GM18498 (cell line): Measurements from ENCODE around the gene TRIM69.
"Not testable (repeated sequence)": the region's sequence is repeated elsewhere in the genome, so short reads cannot be mapped to it uniquely, and the experiment has no call there.

Experiments used
- ATAC-seq: cut with Tn5 transposase; IDR thresholded peaks from one replicate; pipeline ENCODE4 v1.9.1; 2021; ENCODE audit warnings: mild to moderate bottlenecking, moderate library complexity; ENCODE audit not compliant: unreplicated experiment

The TRIM69 gene

DNA sequence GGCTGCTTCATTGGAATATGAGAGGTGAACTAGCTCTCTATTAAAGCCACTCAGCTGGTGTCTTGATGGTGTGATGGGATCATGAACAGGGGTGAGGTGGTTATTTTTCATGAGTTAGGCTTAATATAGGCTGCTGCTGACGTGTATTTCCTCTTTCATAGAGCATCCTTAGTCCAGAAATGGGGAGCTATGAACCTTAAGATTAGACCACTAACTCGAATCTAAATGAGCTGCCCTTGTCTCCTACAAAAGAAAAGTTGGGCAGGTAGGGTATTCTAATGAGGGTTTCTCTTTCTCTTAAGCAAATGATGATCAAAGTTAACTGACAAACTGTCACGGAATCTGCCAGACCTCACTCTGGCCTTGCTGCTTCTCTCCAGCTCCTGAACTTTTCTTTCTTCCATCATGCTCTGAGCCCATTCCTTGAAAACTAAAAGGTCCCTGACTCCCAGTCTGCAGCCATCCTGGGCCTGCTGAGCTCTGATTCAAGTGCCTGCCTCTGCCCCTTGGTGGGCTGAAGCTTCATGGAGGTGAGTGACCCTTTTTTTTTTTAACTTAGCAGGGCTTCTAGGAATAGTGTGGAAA lies at the start of gene TRIM69:
TRIM69 (plus strand) TSS at position 348 of the 585 bp plus-strand sequence; CDS start at position 525, 177 bp downstream.
- peak; percentile 41 for ATAC-seq

DNA sequence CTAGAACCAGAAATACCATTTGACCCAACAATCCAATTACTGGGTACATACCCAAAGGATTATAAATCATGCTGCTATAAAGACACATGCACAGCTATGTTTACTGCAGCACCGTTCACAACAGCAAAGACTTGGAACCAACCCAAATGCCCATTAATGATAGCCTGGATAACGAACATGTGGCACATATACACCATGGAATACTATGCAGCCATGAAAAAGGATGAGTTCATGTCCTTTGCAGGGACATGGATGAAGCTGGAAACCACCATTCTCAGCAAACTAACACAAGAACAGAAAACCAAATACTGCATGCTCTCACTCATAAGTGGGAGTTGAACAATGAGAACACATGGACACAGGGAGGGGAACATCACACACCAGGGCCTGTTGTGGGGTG lies 47.0 kb upstream of the TRIM69 start:
- not testable (repeated sequence) for ATAC-seq

DNA sequence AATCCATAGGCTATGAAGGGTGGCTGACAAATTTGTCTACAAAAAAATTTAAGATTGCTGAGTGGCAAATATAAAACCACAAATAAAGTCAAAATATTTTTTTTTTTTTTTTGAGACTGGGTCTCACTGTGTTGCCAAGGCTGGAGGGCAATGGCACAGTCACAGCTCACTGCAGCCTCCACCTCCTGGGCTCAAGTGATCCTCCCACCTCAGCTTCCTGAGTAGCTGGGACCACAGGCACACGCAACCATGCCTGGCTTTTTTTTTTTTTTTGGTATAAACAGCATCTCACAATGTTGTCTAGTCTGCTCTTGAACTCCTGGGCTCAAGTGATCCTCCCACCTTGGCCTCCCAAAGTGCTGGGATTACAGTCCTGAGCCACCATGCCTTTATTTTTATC lies 46.1 kb upstream of the TRIM69 start:
- not testable (repeated sequence) for ATAC-seq

- ATAC-seq: no peak
Measured at GRCh38 chr15:44692659-44693058, 43.7 kb upstream of the TRIM69 start.

GRCh38 chr15:44694416-44694815 lies 41.9 kb upstream of the TRIM69 start:
- ATAC-seq: no peak

- ATAC-seq: no peak
Measured at GRCh38 chr15:44695294-44695693, 41.0 kb upstream of the TRIM69 start.

GRCh38 chr15:44697014-44697413 lies 39.3 kb upstream of the TRIM69 start:
- no peak for ATAC-seq

GRCh38 chr15:44698641-44699040 lies 37.7 kb upstream of the TRIM69 start:
- no peak for ATAC-seq

DNA sequence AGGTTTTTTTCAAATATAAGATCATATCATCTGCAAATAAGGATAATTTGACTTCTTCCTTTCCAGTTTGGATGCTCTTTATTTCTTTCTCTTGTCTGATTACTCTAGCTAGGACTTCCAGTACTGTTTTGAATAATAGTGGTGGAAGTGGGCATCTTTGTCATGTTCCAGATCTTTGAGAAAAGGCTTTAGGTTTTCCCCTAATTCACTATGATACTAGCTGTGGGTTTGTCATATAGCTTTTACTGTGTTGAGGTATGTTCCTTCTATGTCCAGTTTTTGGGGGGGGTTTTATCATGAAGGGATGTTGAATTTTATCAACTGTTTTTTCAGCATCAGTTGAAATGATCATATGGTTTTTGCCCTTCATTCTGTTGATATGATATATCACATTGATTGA lies 35.7 kb upstream of the TRIM69 start:
- not testable (repeated sequence) for ATAC-seq

GRCh38 chr15:44705986-44706385 lies 30.3 kb upstream of the TRIM69 start:
- ATAC-seq: no peak

- no peak for ATAC-seq
Measured at GRCh38 chr15:44706401-44706800, 29.9 kb upstream of the TRIM69 start.

DNA sequence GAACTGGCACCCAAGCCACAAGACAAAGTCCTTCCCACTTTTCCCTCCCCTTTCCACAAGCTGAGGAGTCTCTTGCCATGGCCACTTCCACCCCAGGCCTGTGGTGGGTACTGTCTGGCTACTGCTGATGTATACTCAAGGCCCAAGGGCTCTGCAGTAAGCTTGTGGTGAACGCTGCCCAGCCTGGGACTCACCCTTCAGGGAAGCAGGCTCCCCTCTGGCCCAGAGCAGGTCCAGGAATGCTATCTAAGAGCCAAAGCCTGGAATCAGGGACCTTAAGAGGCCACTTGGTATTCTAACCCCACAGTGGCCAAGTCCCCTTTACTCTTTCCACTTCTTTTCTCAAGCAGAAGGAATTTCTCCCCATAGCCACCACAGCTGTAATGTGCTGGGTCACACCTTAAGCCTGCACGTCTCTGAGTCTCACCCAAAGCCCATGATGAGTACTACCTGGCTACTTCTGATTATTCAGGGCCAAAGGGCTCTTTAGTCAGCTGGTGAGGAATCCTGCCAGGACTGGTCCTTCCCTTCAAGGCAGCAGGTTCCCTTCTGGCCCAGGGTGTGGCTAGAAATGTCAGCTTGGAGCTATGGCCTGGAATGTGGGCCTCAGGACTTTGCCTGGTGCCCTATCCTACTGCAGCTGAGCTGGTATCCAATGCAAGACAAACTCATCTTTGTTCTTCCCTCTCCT lies 29.2 kb upstream of the TRIM69 start:
- no peak for ATAC-seq

- ATAC-seq: no peak
Measured at GRCh38 chr15:44710236-44711095, 25.9 kb upstream of the TRIM69 start.

DNA sequence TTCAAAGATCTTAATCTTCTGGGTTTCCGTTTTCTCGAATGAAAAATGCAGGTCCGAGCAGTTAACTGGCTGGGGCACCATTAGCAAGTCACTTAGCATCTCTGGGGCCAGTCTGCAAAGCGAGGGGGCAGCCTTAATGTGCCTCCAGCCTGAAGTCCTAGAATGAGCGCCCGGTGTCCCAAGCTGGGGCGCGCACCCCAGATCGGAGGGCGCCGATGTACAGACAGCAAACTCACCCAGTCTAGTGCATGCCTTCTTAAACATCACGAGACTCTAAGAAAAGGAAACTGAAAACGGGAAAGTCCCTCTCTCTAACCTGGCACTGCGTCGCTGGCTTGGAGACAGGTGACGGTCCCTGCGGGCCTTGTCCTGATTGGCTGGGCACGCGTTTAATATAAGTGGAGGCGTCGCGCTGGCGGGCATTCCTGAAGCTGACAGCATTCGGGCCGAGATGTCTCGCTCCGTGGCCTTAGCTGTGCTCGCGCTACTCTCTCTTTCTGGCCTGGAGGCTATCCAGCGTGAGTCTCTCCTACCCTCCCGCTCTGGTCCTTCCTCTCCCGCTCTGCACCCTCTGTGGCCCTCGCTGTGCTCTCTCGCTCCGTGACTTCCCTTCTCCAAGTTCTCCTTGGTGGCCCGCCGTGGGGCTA lies 25.1 kb upstream of the TRIM69 start, which contains the start of the genes B2M and PATL2:
B2M (plus strand) TSS at position 422 of the 647 bp plus-strand sequence; CDS start at position 452, 30 bp downstream.
PATL2 (minus strand) TSS at position 228 of the 647 bp plus-strand sequence. CDS start 34,833 bp downstream, outside the sequence.
- ATAC-seq: peak; percentile 89

DNA sequence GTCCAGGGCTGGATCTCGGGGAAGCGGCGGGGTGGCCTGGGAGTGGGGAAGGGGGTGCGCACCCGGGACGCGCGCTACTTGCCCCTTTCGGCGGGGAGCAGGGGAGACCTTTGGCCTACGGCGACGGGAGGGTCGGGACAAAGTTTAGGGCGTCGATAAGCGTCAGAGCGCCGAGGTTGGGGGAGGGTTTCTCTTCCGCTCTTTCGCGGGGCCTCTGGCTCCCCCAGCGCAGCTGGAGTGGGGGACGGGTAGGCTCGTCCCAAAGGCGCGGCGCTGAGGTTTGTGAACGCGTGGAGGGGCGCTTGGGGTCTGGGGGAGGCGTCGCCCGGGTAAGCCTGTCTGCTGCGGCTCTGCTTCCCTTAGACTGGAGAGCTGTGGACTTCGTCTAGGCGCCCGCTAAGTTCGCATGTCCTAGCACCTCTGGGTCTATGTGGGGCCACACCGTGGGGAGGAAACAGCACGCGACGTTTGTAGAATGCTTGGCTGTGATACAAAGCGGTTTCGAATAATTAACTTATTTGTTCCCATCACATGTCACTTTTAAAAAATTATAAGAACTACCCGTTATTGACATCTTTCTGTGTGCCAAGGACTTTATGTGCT lies 24.5 kb upstream of the TRIM69 start:
- peak; percentile 17 for ATAC-seq

DNA sequence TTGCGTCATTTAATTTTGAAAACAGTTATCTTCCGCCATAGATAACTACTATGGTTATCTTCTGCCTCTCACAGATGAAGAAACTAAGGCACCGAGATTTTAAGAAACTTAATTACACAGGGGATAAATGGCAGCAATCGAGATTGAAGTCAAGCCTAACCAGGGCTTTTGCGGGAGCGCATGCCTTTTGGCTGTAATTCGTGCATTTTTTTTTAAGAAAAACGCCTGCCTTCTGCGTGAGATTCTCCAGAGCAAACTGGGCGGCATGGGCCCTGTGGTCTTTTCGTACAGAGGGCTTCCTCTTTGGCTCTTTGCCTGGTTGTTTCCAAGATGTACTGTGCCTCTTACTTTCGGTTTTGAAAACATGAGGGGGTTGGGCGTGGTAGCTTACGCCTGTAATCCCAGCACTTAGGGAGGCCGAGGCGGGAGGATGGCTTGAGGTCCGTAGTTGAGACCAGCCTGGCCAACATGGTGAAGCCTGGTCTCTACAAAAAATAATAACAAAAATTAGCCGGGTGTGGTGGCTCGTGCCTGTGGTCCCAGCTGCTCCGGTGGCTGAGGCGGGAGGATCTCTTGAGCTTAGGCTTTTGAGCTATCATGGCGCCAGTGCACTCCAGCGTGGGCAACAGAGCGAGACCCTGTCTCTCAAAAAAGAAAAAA lies 23.9 kb upstream of the TRIM69 start:
- no peak for ATAC-seq

DNA sequence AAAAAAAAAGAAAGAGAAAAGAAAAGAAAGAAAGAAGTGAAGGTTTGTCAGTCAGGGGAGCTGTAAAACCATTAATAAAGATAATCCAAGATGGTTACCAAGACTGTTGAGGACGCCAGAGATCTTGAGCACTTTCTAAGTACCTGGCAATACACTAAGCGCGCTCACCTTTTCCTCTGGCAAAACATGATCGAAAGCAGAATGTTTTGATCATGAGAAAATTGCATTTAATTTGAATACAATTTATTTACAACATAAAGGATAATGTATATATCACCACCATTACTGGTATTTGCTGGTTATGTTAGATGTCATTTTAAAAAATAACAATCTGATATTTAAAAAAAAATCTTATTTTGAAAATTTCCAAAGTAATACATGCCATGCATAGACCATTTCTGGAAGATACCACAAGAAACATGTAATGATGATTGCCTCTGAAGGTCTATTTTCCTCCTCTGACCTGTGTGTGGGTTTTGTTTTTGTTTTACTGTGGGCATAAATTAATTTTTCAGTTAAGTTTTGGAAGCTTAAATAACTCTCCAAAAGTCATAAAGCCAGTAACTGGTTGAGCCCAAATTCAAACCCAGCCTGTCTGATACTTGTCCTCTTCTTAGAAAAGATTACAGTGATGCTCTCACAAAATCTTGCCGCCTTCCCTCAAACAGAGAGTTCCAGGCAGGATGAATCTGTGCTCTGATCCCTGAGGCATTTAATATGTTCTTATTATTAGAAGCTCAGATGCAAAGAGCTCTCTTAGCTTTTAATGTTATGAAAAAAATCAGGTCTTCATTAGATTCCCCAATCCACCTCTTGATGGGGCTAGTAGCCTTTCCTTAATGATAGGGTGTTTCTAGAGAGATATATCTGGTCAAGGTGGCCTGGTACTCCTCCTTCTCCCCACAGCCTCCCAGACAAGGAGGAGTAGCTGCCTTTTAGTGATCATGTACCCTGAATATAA lies 23.0 kb upstream of the TRIM69 start:
- no peak for ATAC-seq

DNA sequence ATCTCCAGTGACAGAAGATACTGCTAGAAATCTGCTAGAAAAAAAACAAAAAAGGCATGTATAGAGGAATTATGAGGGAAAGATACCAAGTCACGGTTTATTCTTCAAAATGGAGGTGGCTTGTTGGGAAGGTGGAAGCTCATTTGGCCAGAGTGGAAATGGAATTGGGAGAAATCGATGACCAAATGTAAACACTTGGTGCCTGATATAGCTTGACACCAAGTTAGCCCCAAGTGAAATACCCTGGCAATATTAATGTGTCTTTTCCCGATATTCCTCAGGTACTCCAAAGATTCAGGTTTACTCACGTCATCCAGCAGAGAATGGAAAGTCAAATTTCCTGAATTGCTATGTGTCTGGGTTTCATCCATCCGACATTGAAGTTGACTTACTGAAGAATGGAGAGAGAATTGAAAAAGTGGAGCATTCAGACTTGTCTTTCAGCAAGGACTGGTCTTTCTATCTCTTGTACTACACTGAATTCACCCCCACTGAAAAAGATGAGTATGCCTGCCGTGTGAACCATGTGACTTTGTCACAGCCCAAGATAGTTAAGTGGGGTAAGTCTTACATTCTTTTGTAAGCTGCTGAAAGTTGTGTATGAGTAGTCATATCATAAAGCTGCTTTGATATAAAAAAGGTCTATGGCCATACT lies 21.1 kb upstream of the TRIM69 start:
- ATAC-seq: no peak
